IMR-90 (cell line): ENCODE data around the gene CUL7. TPM values are rescaled to one million over a fixed set of nuclear protein-coding genes. Genes with fewer than 3 reads are reported as not detected.

Source experiments
- ATAC-seq: fragments of 200-7000 bp; cut with Tn5 transposase; 2 replicates; pipeline ENCODE4 v1.9.1; 2020; ENCODE audit warnings: low read depth, mild to moderate bottlenecking, moderate library complexity
- BruUV-seq: library from RNA; stranded (reverse); fragments of 400-500 nt; replicated peaks from 2 replicates; lab custom pipeline; 2021; lab: Mats Ljungman, UMichigan
- CTCF ChIA-PET: fragments of 300-600 bp; formaldehyde crosslinking; extraction: SDS; loops from one replicate; lab custom pipeline; 2021; ENCODE audit warnings: antibody characterized with exemption; lab: Yijun Ruan, JAX
- POLR2A ChIA-PET: fragments of 300-600 bp; sonication (Branson Sonifier 250); formaldehyde crosslinking; loops from one replicate; lab custom pipeline; 2022; ENCODE audit warnings: antibody characterized with exemption; ENCODE audit not compliant: unreplicated experiment; lab: Charles Lee
- DNase-seq: peaks from one replicate; pipeline ENCODE4 v3.0.0; 2013
- H2AFZ ChIP-seq: replicated peaks from 2 replicates; pipeline ENCODE3; 2013; ENCODE audit warnings: low read length, mild to moderate bottlenecking; ENCODE audit not compliant: poor library complexity
- H2AK5ac ChIP-seq: 2 replicates; pipeline ENCODE4 v1.6.1; 2013; ENCODE audit warnings: low read depth, low read length, inconsistent platforms
- H2AK9ac ChIP-seq: replicated peaks from 2 replicates; pipeline ENCODE3; 2013; ENCODE audit warnings: mild to moderate bottlenecking, low read depth, low read length, moderate library complexity; ENCODE audit not compliant: poor library complexity
- H2BK120ac ChIP-seq: 2 replicates; pipeline ENCODE4 v1.6.1; 2013; ENCODE audit warnings: low read depth, low read length, inconsistent platforms
- H2BK15ac ChIP-seq: 3 replicates; pipeline ENCODE4 v1.6.1; 2013; ENCODE audit warnings: low read depth, low read length, inconsistent platforms
- H2BK20ac ChIP-seq: 2 replicates; pipeline ENCODE4 v1.6.1; 2013; ENCODE audit warnings: low read depth, mild to moderate bottlenecking, inconsistent platforms, low read length, moderate library complexity
- H2BK5ac ChIP-seq: 2 replicates; pipeline ENCODE4 v1.6.1; 2013; ENCODE audit warnings: mild to moderate bottlenecking, low read depth, low read length, inconsistent platforms; ENCODE audit not compliant: poor library complexity, severe bottlenecking
- H3K14ac ChIP-seq: replicated peaks from 2 replicates; pipeline ENCODE4 v1.6.1; 2013; ENCODE audit warnings: low read depth, low read length, inconsistent platforms
- H3K18ac ChIP-seq: 2 replicates; pipeline ENCODE4 v1.6.1; 2013; ENCODE audit warnings: low read depth, low read length, control low read depth
- H3K23ac ChIP-seq: 2 replicates; pipeline ENCODE4 v1.6.1; 2013; ENCODE audit warnings: low read depth, low read length, inconsistent platforms
- H3K27ac ChIP-seq: 2 replicates; pipeline ENCODE4 v1.5.1; 2013; ENCODE audit warnings: mild to moderate bottlenecking, control low read depth, low read length; ENCODE audit not compliant: insufficient read depth
- H3K27me3 ChIP-seq: 2 replicates; pipeline ENCODE4 v1.6.1; 2013; ENCODE audit warnings: low read length; ENCODE audit not compliant: control insufficient read depth, insufficient read depth
- H3K36me3 ChIP-seq: 2 replicates; pipeline ENCODE4 v1.6.1; 2013; ENCODE audit warnings: low read length, mixed read lengths; ENCODE audit not compliant: control insufficient read depth, insufficient read depth
- H3K4ac ChIP-seq: 2 replicates; pipeline ENCODE4 v1.6.1; 2013; ENCODE audit warnings: low read depth, low read length, inconsistent platforms
- H3K4me1 ChIP-seq: 2 replicates; pipeline ENCODE4 v1.6.1; 2013; ENCODE audit warnings: low read length, mixed read lengths; ENCODE audit not compliant: control insufficient read depth, insufficient read depth
- H3K4me2 ChIP-seq: 2 replicates; pipeline ENCODE4 v1.6.1; 2013; ENCODE audit warnings: low read depth, mild to moderate bottlenecking, control low read depth, low read length, moderate library complexity
- H3K4me3 ChIP-seq: 2 replicates; pipeline ENCODE4 v1.5.1; 2013; ENCODE audit warnings: low read depth, mild to moderate bottlenecking, control low read depth, low read length, moderate library complexity; ENCODE audit not compliant: insufficient read depth
- H3K56ac ChIP-seq: 2 replicates; pipeline ENCODE4 v1.6.1; 2013; ENCODE audit warnings: low read length, inconsistent platforms; ENCODE audit not compliant: insufficient read depth; ENCODE audit errors: extremely low read depth
- H3K79me1 ChIP-seq, 2 experiments: 2 replicates each; pipeline ENCODE4 v1.6.1; 2013; ENCODE audit warnings: low read length in 2 of 2, inconsistent platforms in 1 of 2, low read depth in 1 of 2
- H3K9ac ChIP-seq: 2 replicates; pipeline ENCODE4 v1.6.1; 2013; ENCODE audit warnings: low read depth, low read length, control low read depth
- H3K9me1 ChIP-seq: 2 replicates; pipeline ENCODE4 v1.6.1; 2013; ENCODE audit warnings: low read length, inconsistent platforms; ENCODE audit not compliant: insufficient read depth
- H3K9me3 ChIP-seq: 2 replicates; pipeline ENCODE4 v1.6.1; 2013; ENCODE audit warnings: low read length; ENCODE audit not compliant: control insufficient read depth, insufficient read depth
- H4K20me1 ChIP-seq: 2 replicates; pipeline ENCODE4 v1.6.1; 2013; ENCODE audit warnings: low read length, inconsistent platforms; ENCODE audit not compliant: insufficient read depth
- H4K5ac ChIP-seq: 2 replicates; pipeline ENCODE4 v1.6.1; 2013; ENCODE audit warnings: mild to moderate bottlenecking, low read depth, low read length, control low read depth
- H4K8ac ChIP-seq, 2 experiments: 2 replicates each; pipeline ENCODE4 v1.6.1; 2013; ENCODE audit warnings: low read depth in 2 of 2, low read length in 2 of 2, control low read depth in 1 of 2, inconsistent platforms in 1 of 2
- H4K91ac ChIP-seq: 2 replicates; pipeline ENCODE4 v1.6.1; 2013; ENCODE audit warnings: low read depth, low read length, inconsistent platforms; ENCODE audit not compliant: insufficient read depth
- CEBPB ChIP-seq: IDR thresholded peaks from 2 replicates; pipeline ENCODE4 v1.6.1; 2012; ENCODE audit warnings: low read depth, low read length, improper control_type of control experiment
- FOS ChIP-seq: fragments of 150-350 bp; IDR thresholded peaks from 2 replicates; pipeline ENCODE4 v1.6.1; 2016; ENCODE audit warnings: low read depth, low read length
- MAFK ChIP-seq: IDR thresholded peaks from 2 replicates; pipeline ENCODE4 v1.6.1; 2012; ENCODE audit warnings: low read depth, low read length, improper control_type of control experiment
- MAZ ChIP-seq: IDR thresholded peaks from 2 replicates; pipeline ENCODE4 v1.6.1; 2012; ENCODE audit warnings: low read depth, mild to moderate bottlenecking, low read length, improper control_type of control experiment, moderate library complexity, borderline replicate concordance
- NFE2L2 ChIP-seq: fragments of 150-350 bp; IDR thresholded peaks from 2 replicates; pipeline ENCODE4 v1.6.1; 2016; ENCODE audit warnings: low read depth, mild to moderate bottlenecking, low read length
- RFX5 ChIP-seq: IDR thresholded peaks from 2 replicates; pipeline ENCODE4 v1.8.0; 2012; ENCODE audit warnings: low read depth, mild to moderate bottlenecking, low read length, moderate library complexity
- SMC3 ChIP-seq: fragments of 150-350 bp; IDR thresholded peaks from 2 replicates; pipeline ENCODE4 v1.6.1; 2016; ENCODE audit warnings: low read depth, mild to moderate bottlenecking, antibody characterized with exemption, low read length, moderate library complexity
- WGBS, 2 experiments: methylation state at CpG; one replicate each; pipeline versions ENCODE4 v1.1.5 to v1.1.7; 2013; ENCODE audit warnings: missing lambda C conversion rate in 2 of 2; ENCODE audit not compliant: insufficient read length in 1 of 2; ENCODE audit errors: extremely low coverage in 2 of 2; 5-methylcytosine and 5-hydroxymethylcytosine counted together
- dilution Hi-C: fragments of 300-500 bp; cut with HindIII; formaldehyde crosslinking; loops from one replicate; pipeline ENCODE4 v1.14.3; 2018; ENCODE audit warnings: low sequenced_read_pairs; ENCODE audit not compliant: unreplicated experiment
- in situ Hi-C: fragments of 300-500 bp; cut with MboI; formaldehyde crosslinking; loops from 3 replicates; pipeline ENCODE4 v1.14.3; 2019; ENCODE audit warnings: low sequenced_read_pairs, inconsistent platforms, mixed read lengths
- intact Hi-C: fragments of 100-400 bp; cut with micrococcal nuclease; formaldehyde crosslinking; loops from 2 replicates; pipeline ENCODE4 v1.10.0; 2022
- polyA plus RNA-seq, 3 experiments: library from polyadenylated mRNA; depleted of rRNA; stranded (reverse); fragments of >200 nt; gene quantifications; 2 replicates each; pipeline ENCODE4 v1.2.3, GENCODE V29; 2012; ENCODE audit warnings: low replicate concordance in 1 of 3
- total RNA-seq: library from RNA; depleted of rRNA; stranded (reverse); fragments of >200 nt; gene quantifications from 2 replicates; pipeline ENCODE4 v1.2.3, GENCODE V29; 2012
- TF ChIP-seq, protein P1 (sequence below): conservative IDR thresholded peaks from 2 replicates; pipeline ENCODE4 v1.5.1; 2012; ENCODE audit warnings: mild to moderate bottlenecking, low read depth, low read length, improper control_type of control experiment
- TF ChIP-seq, protein P2 (sequence below): fragments of 150-350 bp; IDR thresholded peaks from 2 replicates; pipeline ENCODE4 v1.6.1; 2016; ENCODE audit warnings: low read depth, mild to moderate bottlenecking, low read length, moderate library complexity, borderline replicate concordance
- TF ChIP-seq, protein P3 (sequence below): fragments of 150-350 bp; IDR thresholded peaks from 2 replicates; pipeline ENCODE4 v1.6.1; 2017; ENCODE audit warnings: mild to moderate bottlenecking, antibody characterized with exemption, low read length, low read depth

Gene CUL7
- total and polyA plus RNA-seq, 2 of the 4 experiments (the other 2 are of a cell fraction): 38.0 to 39.3 TPM

DNA sequence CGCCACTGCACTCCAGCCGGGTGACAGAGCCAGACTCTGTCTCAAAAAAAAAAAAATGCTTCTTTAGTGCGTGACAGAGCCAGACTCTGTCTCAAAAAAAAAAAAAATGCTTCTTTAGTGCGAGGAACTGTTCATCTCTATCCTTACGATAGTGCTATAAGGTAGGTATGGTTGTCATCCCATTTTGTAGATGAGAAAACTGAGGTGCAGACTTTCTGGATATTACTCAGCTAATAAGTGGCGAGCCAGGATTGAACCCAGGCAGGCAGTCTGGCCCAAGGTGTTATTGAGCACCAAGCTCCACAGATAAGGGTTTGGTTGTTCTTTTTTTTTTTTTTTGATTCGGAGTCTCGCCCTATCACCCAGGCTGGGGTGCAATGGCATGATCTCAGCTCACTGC lies 51.8 kb downstream of the CUL7 start:
- in situ Hi-C loops: no loop called here
- CTCF ChIA-PET: interaction anchor here (0.7 to 0.9 kb wide), 2 partner anchors 100 to 103 kb away, joined by 3 read pairs; no protein-coding TSS in a partner anchor
- H3K4me3 ChIP-seq: no peak overlapping the region

More for the DNA sequence above, 51.8 kb downstream of the CUL7 start:
- POLR2A ChIA-PET: no interaction called here
- no peak overlapping the region for H2AFZ ChIP-seq
- WGBS, 2 experiments: 100% methylated on average over 3 of the region's 8 CpGs; no CpG with 5 or more reads in 1 of the 2 experiments
- no peaks in the 10 kb centered on the region; the same call in none of the 2 replicates for H4K20me1 ChIP-seq
- peaks cover 6% of the 10 kb centered on the region; the same call in 1 of the 2 replicates for H3K9me1 ChIP-seq
- H2AK5ac ChIP-seq: no peak overlapping the region
- no peak for ATAC-seq
- no peak overlapping the region for H2BK5ac ChIP-seq
- H3K9me3 ChIP-seq: no peaks in the 10 kb centered on the region
- intact Hi-C loops: no loop called here
- BruUV-seq: no TSS peak
- H3K4me2 ChIP-seq: no peak overlapping the region
- H4K5ac ChIP-seq: no peak overlapping the region
- H3K79me1 ChIP-seq: peaks cover 5 to 37% of the 10 kb centered on the region in 2 experiments
- H3K4me1 ChIP-seq: no peaks in the 10 kb centered on the region
- no peak overlapping the region for H3K14ac ChIP-seq
- H2BK15ac ChIP-seq: no peak overlapping the region
- H3K27ac ChIP-seq: no peak overlapping the region
- no peak overlapping the region for H3K4ac ChIP-seq
- no peak overlapping the region for H2AK9ac ChIP-seq
- H2BK120ac ChIP-seq: no peak overlapping the region
- H3K27me3 ChIP-seq: no peaks in the 10 kb centered on the region
- no peak for DNase-seq
- H3K36me3 ChIP-seq: peaks cover 9% of the 10 kb centered on the region
- H3K18ac ChIP-seq: no peak overlapping the region
- dilution Hi-C loops: no loop called here
- TF ChIP-seq, protein P1, sequence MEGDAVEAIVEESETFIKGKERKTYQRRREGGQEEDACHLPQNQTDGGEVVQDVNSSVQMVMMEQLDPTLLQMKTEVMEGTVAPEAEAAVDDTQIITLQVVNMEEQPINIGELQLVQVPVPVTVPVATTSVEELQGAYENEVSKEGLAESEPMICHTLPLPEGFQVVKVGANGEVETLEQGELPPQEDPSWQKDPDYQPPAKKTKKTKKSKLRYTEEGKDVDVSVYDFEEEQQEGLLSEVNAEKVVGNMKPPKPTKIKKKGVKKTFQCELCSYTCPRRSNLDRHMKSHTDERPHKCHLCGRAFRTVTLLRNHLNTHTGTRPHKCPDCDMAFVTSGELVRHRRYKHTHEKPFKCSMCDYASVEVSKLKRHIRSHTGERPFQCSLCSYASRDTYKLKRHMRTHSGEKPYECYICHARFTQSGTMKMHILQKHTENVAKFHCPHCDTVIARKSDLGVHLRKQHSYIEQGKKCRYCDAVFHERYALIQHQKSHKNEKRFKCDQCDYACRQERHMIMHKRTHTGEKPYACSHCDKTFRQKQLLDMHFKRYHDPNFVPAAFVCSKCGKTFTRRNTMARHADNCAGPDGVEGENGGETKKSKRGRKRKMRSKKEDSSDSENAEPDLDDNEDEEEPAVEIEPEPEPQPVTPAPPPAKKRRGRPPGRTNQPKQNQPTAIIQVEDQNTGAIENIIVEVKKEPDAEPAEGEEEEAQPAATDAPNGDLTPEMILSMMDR: no peak
- TF ChIP-seq NFE2L2 (no peak), FOS (no peak), CEBPB (no peak), MAZ (no peak), SMC3 (no peak), RFX5 (no peak), MAFK (no peak)
- TF ChIP-seq, protein P2, sequence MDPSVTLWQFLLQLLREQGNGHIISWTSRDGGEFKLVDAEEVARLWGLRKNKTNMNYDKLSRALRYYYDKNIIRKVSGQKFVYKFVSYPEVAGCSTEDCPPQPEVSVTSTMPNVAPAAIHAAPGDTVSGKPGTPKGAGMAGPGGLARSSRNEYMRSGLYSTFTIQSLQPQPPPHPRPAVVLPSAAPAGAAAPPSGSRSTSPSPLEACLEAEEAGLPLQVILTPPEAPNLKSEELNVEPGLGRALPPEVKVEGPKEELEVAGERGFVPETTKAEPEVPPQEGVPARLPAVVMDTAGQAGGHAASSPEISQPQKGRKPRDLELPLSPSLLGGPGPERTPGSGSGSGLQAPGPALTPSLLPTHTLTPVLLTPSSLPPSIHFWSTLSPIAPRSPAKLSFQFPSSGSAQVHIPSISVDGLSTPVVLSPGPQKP: no peak
- TF ChIP-seq, protein P3, sequence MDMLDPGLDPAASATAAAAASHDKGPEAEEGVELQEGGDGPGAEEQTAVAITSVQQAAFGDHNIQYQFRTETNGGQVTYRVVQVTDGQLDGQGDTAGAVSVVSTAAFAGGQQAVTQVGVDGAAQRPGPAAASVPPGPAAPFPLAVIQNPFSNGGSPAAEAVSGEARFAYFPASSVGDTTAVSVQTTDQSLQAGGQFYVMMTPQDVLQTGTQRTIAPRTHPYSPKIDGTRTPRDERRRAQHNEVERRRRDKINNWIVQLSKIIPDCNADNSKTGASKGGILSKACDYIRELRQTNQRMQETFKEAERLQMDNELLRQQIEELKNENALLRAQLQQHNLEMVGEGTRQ: no peak
- no peak overlapping the region for H4K8ac ChIP-seq
- no peak overlapping the region for H4K91ac ChIP-seq
- no peak overlapping the region for H3K9ac ChIP-seq
- no peak overlapping the region for H2BK20ac ChIP-seq
- no peak overlapping the region for H3K56ac ChIP-seq
- H3K23ac ChIP-seq: no peak overlapping the region
